ENCODE results near the gene C9orf43.
"Not testable (repeated sequence)": the region's sequence is repeated elsewhere in the genome, so short reads cannot be mapped to it uniquely, and the experiment has no call there.

C9orf43 gene

GRCh38 chr9:113416149-113416721 lies 5.7 kb downstream of the C9orf43 start:
- DNase-seq (ENCODE audit: insufficient read length, low spot score) (peak; percentile 41), FAIRE-seq (peak; percentile 98)

GRCh38 chr9:113417370-113417769 lies 6.8 kb downstream of the C9orf43 start:
- FAIRE-seq (no peak), DNase-seq (ENCODE audit: insufficient read length, low spot score) (no peak)

GRCh38 chr9:113421726-113422125 lies 11.2 kb downstream of the C9orf43 start:
- FAIRE-seq (no peak), DNase-seq (ENCODE audit: insufficient read length, low spot score) (no peak)

GRCh38 chr9:113425072-113425471 lies 14.5 kb downstream of the C9orf43 start:
- no peak for DNase-seq (ENCODE audit: insufficient read length, low spot score)
- FAIRE-seq: no peak

- no peak for FAIRE-seq
- DNase-seq (ENCODE audit: insufficient read length, low spot score): no peak
Observed at GRCh38 chr9:113426701-113427100, 16.2 kb downstream of the C9orf43 start.

- DNase-seq (ENCODE audit: insufficient read length, low spot score): no peak
- FAIRE-seq: no peak
Observed at GRCh38 chr9:113427629-113428028, 17.1 kb downstream of the C9orf43 start.

GRCh38 chr9:113428062-113428615 lies 17.6 kb downstream of the C9orf43 start:
- no peak for DNase-seq (ENCODE audit: insufficient read length, low spot score)
- FAIRE-seq: no peak

GRCh38 chr9:113431191-113431590 lies 20.6 kb downstream of the C9orf43 start:
- FAIRE-seq (no peak), DNase-seq (ENCODE audit: insufficient read length, low spot score) (no peak)

- FAIRE-seq: no peak
- DNase-seq (ENCODE audit: insufficient read length, low spot score): no peak
Observed at GRCh38 chr9:113436728-113437515, 26.4 kb downstream of the C9orf43 start.

GRCh38 chr9:113437716-113438115 lies 27.2 kb downstream of the C9orf43 start:
- not testable (repeated sequence) for DNase-seq (ENCODE audit: insufficient read length, low spot score); FAIRE-seq

GRCh38 chr9:113444736-113445135 lies 34.2 kb downstream of the C9orf43 start:
- DNase-seq (ENCODE audit: insufficient read length, low spot score): no peak
- no peak for FAIRE-seq

GRCh38 chr9:113446323-113446740 lies 35.8 kb downstream of the C9orf43 start:
- DNase-seq (ENCODE audit: insufficient read length, low spot score): no peak
- peak; percentile 49 for FAIRE-seq

- DNase-seq (ENCODE audit: insufficient read length, low spot score): no peak
- no peak for FAIRE-seq
Observed at GRCh38 chr9:113449376-113449775, 38.8 kb downstream of the C9orf43 start.

- DNase-seq (ENCODE audit: insufficient read length, low spot score) (no peak), FAIRE-seq (no peak)
Observed at GRCh38 chr9:113452113-113452605, 41.6 kb downstream of the C9orf43 start.

GRCh38 chr9:113454914-113455761 lies 44.6 kb downstream of the C9orf43 start:
- DNase-seq (ENCODE audit: insufficient read length, low spot score) (no peak), FAIRE-seq (peak; percentile 37)

- no peak for DNase-seq (ENCODE audit: insufficient read length, low spot score)
Observed at GRCh38 chr9:113456235-113456634, 45.7 kb downstream of the C9orf43 start.

GRCh38 chr9:113461285-113461684 lies 50.7 kb downstream of the C9orf43 start:
- DNase-seq (ENCODE audit: insufficient read length, low spot score) (no peak), FAIRE-seq (no peak)

More at GRCh38 chr9:113456235-113456634, 45.7 kb downstream of the C9orf43 start:
- FAIRE-seq: no peak

GRCh38 chr9:113461943-113462342 lies 51.4 kb downstream of the C9orf43 start:
- FAIRE-seq: no peak

GRCh38 chr9:113462781-113463286 lies 52.3 kb downstream of the C9orf43 start:
- DNase-seq (ENCODE audit: insufficient read length, low spot score): no peak
- FAIRE-seq: no peak

More at GRCh38 chr9:113461943-113462342, 51.4 kb downstream of the C9orf43 start:
- no peak for DNase-seq (ENCODE audit: insufficient read length, low spot score)

- no peak for DNase-seq (ENCODE audit: insufficient read length, low spot score)
- no peak for FAIRE-seq
Observed at GRCh38 chr9:113463418-113464285, 53.1 kb downstream of the C9orf43 start, which contains the start of gene RGS3. Gene RGS3, plus strand, starts transcription at chr9:113463727. Its CDS starts 76 bp downstream, at chr9:113463803.
